22Rv1 (cell line): Measurements from ENCODE around the gene BANP.

Experiments
- ZFX ChIP-seq: fragments of 450-650 bp; IDR thresholded peaks from 2 replicates; pipeline ENCODE4 v1.6.1; 2017; ENCODE audit warnings: antibody characterized with exemption, borderline replicate concordance
- TF ChIP-seq, protein P1 (sequence below): fragments of 450-650 bp; IDR thresholded peaks from 2 replicates; pipeline ENCODE4 v1.5.1; 2017; ENCODE audit warnings: mild to moderate bottlenecking

DNA sequence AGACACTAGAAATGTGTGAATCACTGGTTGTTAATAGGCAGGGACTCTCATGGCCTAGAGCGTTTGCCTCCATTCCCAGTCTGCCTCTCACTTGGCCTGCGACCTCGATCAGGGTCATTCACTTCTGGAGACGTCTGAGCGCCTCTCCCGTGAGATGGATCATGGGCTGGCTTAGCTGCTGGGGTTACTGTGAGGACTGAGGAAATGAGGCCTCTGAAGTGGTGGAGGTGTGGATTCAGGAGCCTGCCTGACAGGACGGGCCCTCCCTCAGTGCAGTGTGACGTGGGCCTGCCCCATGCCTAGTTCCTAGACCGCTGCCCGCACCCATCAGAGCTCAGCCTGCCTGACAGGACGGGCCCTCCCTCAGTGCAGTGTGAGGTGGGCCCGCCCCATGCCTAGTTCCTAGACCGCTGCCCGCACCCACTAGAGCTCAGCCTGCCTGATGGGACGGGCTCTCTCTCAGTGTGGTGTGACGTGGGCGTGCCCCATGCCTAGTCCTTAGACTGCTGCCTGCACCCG is 61.9 kb downstream of the BANP start:
- TF ChIP-seq, protein P1, sequence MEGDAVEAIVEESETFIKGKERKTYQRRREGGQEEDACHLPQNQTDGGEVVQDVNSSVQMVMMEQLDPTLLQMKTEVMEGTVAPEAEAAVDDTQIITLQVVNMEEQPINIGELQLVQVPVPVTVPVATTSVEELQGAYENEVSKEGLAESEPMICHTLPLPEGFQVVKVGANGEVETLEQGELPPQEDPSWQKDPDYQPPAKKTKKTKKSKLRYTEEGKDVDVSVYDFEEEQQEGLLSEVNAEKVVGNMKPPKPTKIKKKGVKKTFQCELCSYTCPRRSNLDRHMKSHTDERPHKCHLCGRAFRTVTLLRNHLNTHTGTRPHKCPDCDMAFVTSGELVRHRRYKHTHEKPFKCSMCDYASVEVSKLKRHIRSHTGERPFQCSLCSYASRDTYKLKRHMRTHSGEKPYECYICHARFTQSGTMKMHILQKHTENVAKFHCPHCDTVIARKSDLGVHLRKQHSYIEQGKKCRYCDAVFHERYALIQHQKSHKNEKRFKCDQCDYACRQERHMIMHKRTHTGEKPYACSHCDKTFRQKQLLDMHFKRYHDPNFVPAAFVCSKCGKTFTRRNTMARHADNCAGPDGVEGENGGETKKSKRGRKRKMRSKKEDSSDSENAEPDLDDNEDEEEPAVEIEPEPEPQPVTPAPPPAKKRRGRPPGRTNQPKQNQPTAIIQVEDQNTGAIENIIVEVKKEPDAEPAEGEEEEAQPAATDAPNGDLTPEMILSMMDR = no peak
- TF ChIP-seq ZFX = no peak
